SK-N-DZ (cell line): ENCODE data around the gene CCDC200.
"Not testable (repeated sequence)": the region's sequence is repeated elsewhere in the genome, so short reads cannot be mapped to it uniquely, and the experiment has no call there.

Source experiments
- DNase-seq: peaks from one replicate; pipeline ENCODE4 v3.0.0-alpha.2; 2015; ENCODE audit warnings: low spot score

CCDC200 gene

DNA sequence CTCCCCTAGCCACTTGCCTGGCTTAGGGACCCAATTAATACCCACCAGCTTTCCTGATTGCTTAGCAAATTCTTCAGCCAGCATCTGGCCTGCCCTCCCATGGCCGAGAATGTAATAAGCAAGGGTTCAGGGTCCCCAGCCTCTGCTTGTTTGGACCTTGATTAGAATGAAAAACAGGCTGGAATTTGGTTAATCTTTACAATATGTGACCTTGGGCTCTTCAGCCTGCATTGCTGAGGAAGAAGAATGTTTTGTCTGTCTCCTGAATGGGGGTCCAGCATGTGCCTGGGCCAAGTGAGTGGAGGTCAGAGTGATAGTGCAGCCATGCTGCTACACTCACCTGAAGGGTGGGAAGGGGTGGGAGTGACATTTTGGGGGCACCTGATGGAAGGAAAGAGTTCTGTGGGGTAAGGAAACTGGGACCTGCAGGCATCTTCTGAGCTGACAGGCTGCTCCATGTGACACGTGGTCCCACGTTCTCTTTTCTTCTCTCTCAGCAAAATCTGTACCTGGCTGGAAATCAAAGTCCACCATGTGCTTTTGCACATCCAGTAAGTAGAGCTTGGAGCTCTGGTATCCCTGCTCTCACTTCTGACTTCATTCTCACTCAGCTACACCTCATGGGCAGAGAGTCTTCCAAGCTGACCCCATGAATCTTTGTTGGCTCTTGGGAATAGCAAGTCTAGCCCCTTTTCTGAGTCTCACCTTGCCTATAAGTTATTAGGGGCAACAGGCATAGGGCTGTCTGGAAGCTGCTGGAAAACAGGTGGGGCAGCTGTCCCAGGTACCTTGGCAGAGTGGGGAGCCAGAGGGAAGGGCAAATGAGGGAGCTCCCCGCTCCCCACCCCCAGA is 11.4 kb downstream of the CCDC200 start:
- DNase-seq: no peak

DNA sequence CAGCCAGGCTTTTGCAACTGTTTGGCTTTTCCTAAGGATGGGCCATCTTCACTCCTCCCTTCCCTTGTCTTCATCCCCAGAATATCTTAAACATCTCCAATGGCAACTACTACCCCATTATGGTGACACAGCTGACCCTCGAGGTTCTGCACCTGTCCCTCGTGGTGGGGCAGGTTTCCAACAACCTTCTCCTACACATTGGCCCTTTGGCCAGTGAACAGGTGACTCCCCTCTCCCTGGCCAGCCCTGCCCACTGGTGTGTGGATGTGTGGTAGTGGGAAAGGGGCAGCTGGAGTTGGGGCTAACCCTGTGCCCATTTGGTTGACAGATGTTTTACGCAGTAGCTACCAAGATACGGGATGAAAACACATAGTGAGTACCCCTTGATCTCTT is 12.1 kb downstream of the CCDC200 start:
- no peak for DNase-seq

DNA sequence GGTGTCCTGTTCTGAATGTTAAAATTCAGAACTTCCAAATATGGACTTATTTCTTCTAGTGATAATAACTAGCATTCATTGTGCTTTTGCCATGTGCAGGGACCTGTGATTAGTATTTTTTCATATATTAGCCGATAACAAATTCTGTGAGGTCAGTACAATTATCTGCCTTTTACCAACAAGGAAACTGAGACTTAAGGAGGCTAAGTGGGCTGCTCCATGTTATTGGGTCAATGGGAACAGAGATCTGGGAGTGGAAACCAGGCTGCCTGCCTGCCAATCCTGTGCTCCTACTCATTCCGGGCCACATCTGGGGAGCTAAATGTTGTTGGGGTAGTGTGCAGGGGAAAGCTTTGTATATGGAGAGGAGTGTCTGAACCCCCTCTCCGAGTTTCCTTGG is 13.1 kb downstream of the CCDC200 start:
- DNase-seq: no peak

DNA sequence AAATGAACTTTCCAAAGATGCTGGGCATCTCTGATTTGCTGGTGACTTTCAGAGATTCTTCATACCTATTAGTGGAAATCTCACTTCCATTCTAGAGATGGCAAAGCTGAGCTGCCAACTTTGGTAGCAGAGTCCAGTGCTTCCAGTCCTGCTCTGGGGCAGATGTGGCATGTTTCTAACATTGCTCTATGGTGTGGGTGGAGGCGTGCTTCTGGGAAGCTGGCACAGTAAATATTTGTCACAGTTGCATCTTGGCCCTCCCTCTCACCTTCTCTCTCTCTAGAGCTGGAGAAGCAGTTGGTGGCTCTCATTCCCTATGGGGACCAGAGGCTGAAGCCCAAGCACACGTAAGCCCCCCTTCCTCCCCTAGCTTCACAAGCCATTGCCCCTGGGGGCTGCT is 14.9 kb downstream of the CCDC200 start:
- DNase-seq: no peak

DNA sequence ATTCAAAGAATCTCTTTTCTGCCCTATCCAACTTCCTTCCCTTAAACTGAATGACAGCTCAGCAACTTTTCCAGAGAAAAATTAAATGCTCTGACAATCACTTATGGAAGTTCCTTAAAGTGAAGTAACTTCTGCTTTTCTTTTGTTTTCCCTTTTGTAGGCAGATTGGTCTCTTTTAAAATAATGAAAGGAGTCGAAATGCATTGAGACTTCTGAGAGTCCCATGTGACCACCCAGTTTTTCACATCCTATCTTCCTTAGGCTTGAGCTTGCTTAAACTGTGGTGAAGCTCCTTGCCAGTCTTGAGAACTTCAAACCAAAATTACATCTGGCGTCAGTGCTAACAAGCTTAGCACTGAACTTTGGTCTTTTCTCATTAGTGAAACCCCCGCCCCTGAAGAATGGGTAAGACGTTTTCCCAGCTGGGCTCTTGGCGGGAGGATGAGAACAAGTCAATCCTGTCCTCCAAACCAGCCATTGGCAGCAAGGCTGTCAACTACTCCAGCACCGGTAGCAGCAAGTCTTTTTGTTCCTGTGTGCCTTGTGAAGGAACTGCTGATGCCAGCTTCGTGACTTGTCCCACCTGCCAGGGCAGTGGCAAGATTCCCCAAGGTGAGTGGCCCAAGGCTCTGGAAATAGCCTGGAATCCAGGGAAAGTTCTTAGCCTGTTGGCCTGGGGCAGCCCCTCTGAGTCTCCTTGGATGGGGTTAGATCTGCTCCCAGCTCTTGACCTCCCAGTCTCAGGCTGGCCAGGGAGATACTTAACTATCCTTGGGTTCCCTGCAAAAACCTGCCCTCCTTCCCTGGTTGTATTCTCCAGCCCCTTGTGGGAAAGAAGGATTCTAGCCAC is 15.6 kb downstream of the CCDC200 start:
- no peak for DNase-seq

DNA sequence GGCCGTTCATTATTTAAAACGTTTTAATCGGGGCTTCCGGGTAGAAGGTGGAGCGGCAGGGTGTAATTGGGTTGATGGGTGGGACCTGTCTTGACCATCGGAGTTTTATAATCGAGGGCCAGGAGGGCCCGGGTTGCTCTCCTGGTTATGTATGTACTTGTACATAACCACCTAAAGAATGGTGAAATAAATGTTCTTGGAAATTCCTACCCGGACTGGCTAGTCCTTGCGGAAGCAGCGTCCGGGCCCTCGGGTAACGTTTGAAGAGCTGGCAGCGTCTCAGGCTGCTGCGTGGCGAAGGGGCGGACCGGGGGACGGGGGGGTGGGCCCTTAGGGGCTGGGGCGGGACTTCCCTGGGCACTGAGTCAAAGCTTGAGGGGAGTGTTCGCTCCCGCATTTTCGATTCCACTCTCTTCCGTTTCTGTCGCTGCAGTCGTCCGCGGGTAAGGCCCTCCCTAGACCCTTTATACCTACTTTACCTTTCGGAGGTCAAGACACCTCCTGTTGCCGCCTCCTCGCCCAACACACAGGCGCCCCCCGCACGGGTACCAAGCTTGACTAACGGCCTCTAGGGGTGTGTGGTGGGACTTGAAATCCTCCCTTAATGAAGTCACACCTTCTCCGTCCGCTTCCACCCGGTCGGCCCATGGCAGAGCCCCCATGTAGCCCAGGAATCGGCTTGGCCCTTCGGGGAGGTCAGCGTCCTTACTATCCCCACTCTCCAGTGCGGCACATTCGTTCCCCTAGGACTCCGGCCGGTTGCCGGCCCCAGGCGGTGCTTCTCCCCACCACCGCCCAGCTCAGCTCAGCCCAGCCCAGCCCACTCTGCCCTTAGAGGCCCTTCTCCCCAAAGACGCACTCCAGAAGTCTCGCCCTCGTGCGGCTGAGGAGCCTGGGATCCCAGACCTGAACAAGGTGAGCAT is 16.7 kb downstream of the CCDC200 start, which contains the start of gene TMEM106A:
TMEM106A (plus strand) TSS at position 396 of the 923 bp plus-strand sequence. CDS start 1,167 bp downstream, outside the sequence.
- no peak for DNase-seq

DNA sequence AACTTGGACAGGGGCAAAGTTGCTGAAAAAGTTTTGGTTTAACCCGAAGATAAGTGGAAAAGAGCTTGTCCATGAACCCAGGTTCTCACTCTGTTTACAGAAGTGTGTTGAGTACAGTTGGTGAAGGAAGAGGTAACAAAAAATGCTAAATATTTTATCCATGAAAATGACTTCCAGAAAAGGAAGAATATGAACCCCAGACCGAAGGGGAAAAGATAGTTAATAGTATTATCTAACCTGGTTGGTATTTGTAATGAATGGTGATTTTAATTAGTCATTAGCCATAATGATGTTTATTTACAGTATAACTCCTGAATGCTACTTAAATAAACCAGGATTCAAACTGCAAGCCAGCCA is 17.3 kb downstream of the CCDC200 start:
- DNase-seq: no peak

DNA sequence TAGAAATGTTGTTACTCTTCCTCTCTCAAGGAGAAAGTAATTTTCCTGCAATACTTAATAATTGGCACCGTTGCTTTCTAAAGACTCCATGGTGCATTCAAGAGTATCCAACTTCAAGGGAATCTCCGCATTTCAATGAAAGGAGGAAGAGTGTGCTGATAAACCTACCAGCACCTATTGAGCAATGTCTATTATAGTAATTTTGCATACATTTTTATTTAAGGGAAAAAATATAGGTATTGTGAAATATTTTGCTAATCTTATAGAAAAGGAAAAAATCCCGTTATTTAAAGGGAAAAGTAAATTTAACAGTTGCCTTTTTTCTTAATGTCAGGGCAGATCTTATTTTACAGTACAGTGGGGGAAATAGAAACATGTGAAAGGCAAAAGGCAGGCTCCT is 17.8 kb downstream of the CCDC200 start:
- no peak for DNase-seq

DNA sequence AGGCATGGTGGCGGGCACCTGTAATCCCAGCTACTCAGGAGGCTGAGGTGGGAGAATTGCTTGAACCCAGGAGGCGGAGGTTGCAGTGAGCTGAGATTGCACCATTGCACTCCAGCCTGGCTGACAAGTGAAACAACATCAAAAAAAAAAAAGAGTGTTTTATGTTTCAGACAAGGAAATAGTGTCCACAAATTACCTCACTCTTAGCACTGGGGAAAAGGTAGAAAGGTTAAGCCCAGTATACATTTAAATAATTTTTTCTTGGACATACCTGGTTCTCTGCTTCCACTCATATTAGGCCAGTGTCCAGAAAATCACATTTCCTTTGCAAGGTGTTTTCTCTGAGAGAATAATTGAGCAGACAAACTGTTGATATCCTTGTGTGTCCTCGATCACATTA is 25.4 kb downstream of the CCDC200 start:
- not testable (repeated sequence) for DNase-seq

DNA sequence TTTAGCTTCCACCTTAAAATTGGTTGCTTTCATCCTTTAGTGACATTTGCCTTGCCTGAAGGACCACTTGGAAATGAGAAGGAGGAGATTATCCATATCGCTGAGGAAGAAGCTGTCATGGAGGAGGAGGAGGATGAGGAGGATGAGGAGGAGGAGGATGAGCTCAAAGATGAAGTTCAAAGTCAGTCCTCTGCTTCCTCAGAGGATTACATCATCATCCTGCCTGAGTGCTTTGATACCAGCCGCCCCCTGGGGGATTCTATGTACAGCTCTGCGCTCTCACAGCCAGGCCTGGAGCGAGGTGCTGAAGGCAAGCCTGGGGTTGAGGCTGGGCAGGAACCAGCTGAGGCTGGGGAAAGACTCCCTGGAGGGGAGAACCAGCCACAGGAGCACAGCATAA is 28.3 kb downstream of the CCDC200 start:
- no peak for DNase-seq

DNA sequence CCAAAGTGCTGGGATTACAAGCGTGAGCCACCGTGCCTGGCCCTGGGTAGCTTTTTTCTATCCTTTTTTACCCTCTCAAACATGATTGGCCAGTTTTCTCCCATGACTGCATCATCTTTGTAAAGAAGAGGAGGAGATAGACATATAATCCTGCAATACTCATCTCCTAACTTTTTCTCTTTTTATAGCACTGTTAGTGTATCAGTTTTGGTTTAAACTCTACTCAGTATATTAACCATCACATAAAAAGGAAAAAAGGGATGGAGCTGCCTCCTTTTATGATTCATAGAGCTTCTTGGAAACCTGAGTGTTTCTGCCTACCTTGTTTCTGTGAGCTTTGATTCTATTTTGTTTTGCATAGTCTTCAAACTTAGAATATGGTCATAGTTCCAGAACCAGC is 28.8 kb downstream of the CCDC200 start:
- DNase-seq: no peak

DNA sequence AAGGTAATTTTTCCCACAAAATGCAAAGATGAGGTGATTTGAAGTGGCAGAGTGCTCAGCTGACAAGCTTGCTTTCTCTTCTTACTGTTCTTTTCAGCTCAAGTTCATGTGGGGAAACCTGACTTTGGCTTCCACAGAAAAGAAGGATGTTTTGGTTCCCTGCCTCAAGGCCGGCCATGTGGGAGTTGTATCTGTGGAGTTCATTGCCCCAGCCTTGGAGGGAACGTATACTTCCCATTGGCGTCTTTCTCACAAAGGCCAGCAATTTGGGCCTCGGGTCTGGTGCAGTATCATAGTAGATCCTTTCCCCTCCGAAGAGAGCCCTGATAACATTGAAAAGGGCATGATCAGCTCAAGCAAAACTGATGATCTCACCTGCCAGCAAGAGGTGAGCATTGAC is 35.2 kb downstream of the CCDC200 start:
- DNase-seq: no peak

DNA sequence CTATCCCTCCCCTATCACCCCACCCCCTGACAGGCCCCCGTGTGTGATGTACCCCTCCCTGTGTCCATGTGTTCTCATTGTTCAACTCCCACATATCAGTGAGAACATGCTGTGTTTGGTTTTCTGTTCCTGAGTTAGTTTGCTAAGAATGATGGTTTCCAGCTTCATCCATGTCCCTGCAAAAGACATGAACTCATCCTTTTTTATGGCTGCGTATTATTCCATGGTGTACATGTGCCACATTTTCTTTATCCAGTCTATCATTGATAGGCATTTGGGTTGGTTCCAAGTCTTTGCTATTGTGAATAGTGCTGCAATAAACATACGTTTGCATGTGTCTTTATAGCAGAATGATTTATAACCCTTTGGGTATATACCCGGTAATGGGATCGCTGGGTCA is 41.8 kb downstream of the CCDC200 start:
- not testable (repeated sequence) for DNase-seq

DNA sequence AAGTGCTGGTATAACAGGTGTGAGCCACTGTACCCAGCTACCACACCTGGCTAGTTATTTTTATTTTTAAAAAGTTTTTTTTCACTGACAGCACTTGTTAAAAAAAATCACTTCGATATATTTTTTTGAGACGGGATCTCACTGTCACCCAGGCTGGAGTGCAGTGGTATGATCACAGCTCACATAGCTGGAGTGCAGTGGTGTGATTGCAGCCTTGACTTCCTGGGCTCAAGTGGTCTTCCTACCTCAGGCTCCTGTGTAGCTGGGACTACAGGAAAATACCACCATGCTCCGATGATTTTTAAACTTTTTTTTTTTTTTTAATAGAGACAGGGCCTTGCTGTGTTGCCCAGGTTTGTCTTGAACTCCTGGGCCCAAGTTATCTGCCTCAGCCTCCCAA is 44.5 kb downstream of the CCDC200 start:
- no peak for DNase-seq

DNA sequence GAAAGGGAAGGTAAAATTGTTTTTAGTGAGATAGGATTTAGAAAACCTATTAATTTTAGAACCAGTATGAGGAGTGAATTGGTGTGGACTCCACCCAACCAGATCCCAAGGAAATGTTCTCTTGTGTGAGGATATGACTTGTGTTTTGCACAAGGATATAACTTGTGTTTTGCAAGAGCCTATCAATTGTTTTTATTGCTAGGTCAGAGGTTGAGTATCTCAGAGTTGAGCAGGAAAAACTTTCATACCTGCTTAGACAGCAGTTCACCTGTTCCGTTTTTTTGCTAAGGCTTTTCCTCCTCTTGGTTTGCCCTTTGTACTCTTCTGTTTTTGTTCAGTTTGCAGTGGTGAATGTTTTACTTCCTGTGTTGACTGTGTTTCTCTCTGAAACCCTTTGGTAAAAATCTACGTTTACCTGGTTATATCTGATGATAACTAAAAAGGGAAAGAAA is 52.3 kb downstream of the CCDC200 start:
- no peak for DNase-seq

DNA sequence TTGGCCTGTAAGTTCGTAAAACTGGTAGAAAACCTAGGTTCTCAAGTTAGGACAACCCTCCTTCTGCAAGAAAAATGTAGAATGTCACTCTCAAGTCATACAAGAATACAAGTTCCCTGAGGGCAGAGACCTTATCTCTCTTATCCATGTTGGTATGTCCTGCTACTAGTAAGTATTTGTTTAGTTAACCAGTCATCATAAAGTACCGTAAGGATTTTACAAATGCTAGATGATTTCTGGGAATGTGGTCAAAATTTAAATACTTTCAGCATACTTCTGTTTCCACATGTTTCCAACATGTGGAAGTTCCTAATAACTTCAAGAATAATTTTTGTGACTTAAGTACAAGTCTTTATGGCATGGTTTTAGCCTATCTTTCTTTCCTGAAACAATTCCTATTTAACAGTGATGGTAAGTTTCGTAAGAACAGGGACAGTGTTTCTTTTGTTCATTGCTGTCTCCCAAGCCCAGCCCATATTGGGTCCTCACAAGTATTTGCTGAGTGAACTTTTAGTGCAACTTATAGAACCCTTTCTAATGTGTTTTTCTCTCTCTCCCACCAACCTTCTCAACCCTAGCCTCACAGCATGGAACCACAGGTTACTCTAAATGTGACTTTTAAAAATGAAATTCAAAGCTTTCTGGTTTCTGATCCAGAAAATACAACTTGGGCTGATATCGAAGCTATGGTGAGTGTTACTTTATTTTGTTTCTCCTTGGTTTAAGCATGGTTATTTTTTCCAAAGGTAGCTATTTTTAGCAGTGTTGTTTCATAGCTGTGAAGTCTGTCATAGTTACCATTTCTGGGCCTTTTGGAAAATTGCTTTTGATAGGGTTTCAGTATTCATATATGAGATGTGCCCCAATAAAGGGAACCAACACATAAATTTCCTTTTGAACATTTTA is 53.0 kb downstream of the CCDC200 start:
- DNase-seq: no peak

DNA sequence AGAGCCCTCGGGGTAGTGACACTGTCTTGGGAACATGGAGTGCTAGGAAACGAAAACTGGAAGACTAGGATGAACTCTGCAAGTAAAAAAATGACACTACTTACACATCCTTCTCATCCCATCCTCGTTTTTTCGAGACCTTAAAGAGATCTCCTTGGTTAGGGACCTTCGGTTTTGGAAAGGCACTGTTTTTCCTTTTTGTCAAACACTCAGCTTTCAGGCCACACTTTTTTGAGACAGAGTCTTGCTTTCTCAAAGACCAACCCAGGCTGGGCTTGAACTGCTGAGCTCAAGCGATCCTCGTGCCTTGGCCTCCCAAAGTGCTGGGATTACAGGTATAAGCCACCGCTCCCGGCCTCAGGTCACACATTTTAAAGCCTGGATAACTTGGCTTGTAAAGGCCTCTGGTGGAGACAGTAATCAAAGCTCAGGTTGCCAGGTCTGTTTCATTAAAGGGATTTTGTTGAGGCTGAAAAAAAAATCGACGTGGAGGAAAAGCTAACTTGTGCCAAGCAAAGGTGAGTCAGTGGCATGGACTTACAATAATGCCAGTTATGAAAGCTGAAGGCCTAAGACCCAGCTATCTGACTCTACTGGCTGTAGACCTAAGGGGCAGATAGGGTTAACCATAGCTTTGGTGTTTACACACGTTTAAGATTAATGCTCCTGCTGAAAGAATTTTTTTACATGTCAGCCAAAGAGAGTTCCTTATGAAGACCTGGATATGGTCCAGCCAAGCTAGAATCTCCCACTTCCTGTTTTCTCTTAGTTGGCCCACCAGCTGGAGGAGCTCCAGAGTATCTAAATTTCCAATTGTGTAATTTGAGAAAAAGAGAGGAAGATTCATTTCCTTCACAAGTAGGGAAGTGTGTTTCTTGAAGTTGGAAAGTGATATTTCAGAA is 56.6 kb downstream of the CCDC200 start:
- DNase-seq: peak; percentile 44
